K562 (cell line): ENCODE results near the gene C11orf98. TPM values are rescaled to one million over a fixed set of nuclear protein-coding genes. Genes with fewer than 3 reads are reported as not detected.
A peak's percentile ranks its signal among the peaks of the same experiment; 100 is the strongest.

Experiments
- CREBBP ChIP-seq: IDR thresholded peaks from one replicate; pipeline ENCODE4 v1.6.1; 2012; ENCODE audit warnings: low read depth, mild to moderate bottlenecking, control low read depth, inconsistent platforms, low read length
- IFI16 ChIP-seq: fragments of 250-450 bp; sonication (Bioruptor Pico); IDR thresholded peaks from 2 replicates; pipeline ENCODE4 v2.1.2; 2022; ENCODE audit warnings: mild to moderate bottlenecking, inconsistent platforms
- KDM2B ChIP-seq: fragments of 250-450 bp; sonication (Bioruptor Pico); IDR thresholded peaks from 2 replicates; pipeline ENCODE4 v1.8.0; 2021; ENCODE audit warnings: mild to moderate bottlenecking, moderate library complexity
- MAFK ChIP-seq: IDR thresholded peaks from 2 replicates; pipeline ENCODE4 v1.6.1; 2011; ENCODE audit warnings: low read length, improper control_type of control experiment
- PTTG1 ChIP-seq: fragments of 450-650 bp; IDR thresholded peaks from 2 replicates; pipeline ENCODE4 v1.6.1; 2016; ENCODE audit warnings: low read depth, mild to moderate bottlenecking, missing genetic modification characterization, missing compliant biosample characterization
- SMAD3 ChIP-seq: fragments of 450-650 bp; formaldehyde crosslinking; conservative IDR thresholded peaks from 2 replicates; pipeline ENCODE4 v1.4.0; 2020; ENCODE audit warnings: mild to moderate bottlenecking
- SNIP1 ChIP-seq: fragments of 450-650 bp; IDR thresholded peaks from 2 replicates; pipeline ENCODE4 v1.7.1; 2017; ENCODE audit warnings: low read depth, mild to moderate bottlenecking
- SREBF2 ChIP-seq: sonication (generic); formaldehyde crosslinking; IDR thresholded peaks from 2 replicates; pipeline ENCODE4 v1.4.0; 2020; ENCODE audit warnings: mild to moderate bottlenecking, missing genetic modification reagents
- SRSF3 ChIP-seq: fragments of 200-400 bp; formaldehyde crosslinking; IDR thresholded peaks from 2 replicates; pipeline ENCODE4 v1.6.1; 2016; ENCODE audit warnings: mild to moderate bottlenecking, low read length, moderate library complexity; ENCODE audit not compliant: insufficient read depth
- ZFPM2 ChIP-seq: fragments of 250-450 bp; sonication (Bioruptor Pico); IDR thresholded peaks from 2 replicates; pipeline ENCODE4 v1.5.1; 2022; ENCODE audit warnings: mild to moderate bottlenecking
- ZNF133 ChIP-seq: fragments of 250-450 bp; sonication (Bioruptor Pico); IDR thresholded peaks from 2 replicates; pipeline ENCODE4 v1.4.0; 2020; ENCODE audit warnings: mild to moderate bottlenecking
- ZNF274 ChIP-seq: IDR thresholded peaks from 2 replicates; pipeline ENCODE4 v1.6.1; 2011; ENCODE audit warnings: low read depth, mild to moderate bottlenecking, low read length, moderate library complexity, borderline replicate concordance
- ZNF57 ChIP-seq: fragments of 450-650 bp; formaldehyde crosslinking; IDR thresholded peaks from 2 replicates; pipeline ENCODE4 v1.4.0; 2020; ENCODE audit warnings: mild to moderate bottlenecking, moderate library complexity
- ZNF717 ChIP-seq: fragments of 250-450 bp; sonication (Bioruptor Pico); IDR thresholded peaks from 2 replicates; pipeline ENCODE4 v1.5.0; 2021
- polyA plus RNA-seq, 8 experiments: library from polyadenylated mRNA; depleted of rRNA in 4 of 8; stranded (reverse) in 5 of 8; unstranded in 3 of 8; fragments of >200 nt; fragmentation: Nextera tagmentation in 2 of 8; fragmentation: Illumina TruSeq in 1 of 8; extraction: Ambion mirVana in 2 of 8; extraction: Trizol in 1 of 8; gene quantifications; 2 replicates each; pipeline versions ENCODE4 v1.2.1 to v1.2.3, GENCODE V29; 2011 to 2014; ENCODE audit warnings: inconsistent platforms in 1 of 8, missing spikeins in 1 of 8
- total RNA-seq, 7 experiments: library from RNA; depleted of rRNA in 6 of 7; stranded (reverse); fragments of >200 nt in 6 of 7; fragmentation: Illumina TruSeq in 2 of 7; extraction: Trizol in 2 of 7; gene quantifications; 2 replicates each; pipeline versions ENCODE4 v1.2.1 to v1.2.3, GENCODE V29; 2011 to 2021; ENCODE audit warnings: low replicate concordance in 1 of 7
- TF ChIP-seq, protein P1 (sequence below): sonication (generic); formaldehyde crosslinking; IDR thresholded peaks from 2 replicates; pipeline ENCODE4 v1.8.0; 2023; ENCODE audit warnings: missing genetic modification reagents, mild to moderate bottlenecking, borderline replicate concordance
- TF ChIP-seq, protein P2 (sequence below), 2 experiments: fragments of 450-650 bp in 1 of 2; sonication (generic) in 1 of 2; formaldehyde crosslinking in 1 of 2; IDR thresholded peaks in 1 of 2; conservative IDR thresholded peaks in 1 of 2; 2 replicates each; pipeline versions ENCODE4 v1.6.1 to v1.8.1; 2016 to 2023; ENCODE audit warnings: mild to moderate bottlenecking in 2 of 2, moderate library complexity in 2 of 2, inconsistent platforms in 1 of 2, missing genetic modification reagents in 1 of 2
- TF ChIP-seq, protein P3 (sequence below): sonication (generic); formaldehyde crosslinking; IDR thresholded peaks from 2 replicates; pipeline ENCODE4 v1.8.0; 2022; ENCODE audit warnings: mild to moderate bottlenecking, missing genetic modification reagents

Gene C11orf98
- total and polyA plus RNA-seq, 9 of the 15 experiments (the other 6 are each of a cell fraction or from before 2014, with no cell fraction given) = 103 to 352 (median 218) TPM

DNA sequence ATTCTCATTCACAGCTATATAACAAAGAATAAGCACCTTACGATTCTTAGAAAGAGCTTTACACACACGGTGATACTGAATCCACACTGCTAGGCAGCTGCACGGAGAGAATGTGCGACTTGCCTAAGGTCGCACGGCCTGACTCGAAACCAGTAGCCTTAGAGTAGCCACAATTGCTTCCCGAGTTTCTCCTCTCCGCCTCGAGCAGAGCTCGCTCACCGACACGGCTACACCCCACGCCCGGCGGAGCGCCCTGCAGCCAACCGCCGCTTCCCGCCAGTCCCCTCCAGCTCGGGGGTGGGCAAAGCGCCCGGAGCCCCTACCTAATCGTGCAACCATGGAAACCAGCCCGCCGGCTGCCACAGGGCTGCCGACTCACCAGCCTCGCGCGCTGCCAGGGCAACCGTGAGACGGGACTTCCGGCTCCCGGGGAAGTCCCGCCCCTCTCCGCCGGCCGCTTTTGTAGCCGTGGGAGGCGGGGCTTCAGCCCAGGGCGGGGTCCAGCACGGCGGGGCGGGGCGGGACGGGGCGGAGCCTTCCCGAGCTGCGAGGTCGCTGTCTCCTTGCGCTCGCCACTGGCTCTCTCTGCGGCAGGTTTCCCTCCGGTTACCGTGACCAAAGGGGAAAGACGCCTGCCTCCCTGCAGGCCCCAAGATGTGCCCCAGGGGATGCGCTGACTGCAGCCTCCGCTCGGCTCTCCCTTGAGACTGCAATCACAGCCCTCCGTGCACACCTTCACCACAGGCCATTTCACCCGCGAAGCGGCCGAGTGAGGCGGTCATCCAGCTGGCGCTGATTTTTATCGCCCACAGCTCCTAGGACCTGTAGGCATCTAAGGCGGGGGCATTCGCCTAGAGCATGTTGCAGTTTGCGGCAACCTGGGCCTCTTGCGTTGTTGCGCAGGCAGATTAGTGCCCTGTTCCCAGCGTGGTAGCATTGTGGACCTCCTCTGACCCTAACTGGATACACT is 41.2 kb upstream of the C11orf98 start (continued):
- TF ChIP-seq, protein P1, sequence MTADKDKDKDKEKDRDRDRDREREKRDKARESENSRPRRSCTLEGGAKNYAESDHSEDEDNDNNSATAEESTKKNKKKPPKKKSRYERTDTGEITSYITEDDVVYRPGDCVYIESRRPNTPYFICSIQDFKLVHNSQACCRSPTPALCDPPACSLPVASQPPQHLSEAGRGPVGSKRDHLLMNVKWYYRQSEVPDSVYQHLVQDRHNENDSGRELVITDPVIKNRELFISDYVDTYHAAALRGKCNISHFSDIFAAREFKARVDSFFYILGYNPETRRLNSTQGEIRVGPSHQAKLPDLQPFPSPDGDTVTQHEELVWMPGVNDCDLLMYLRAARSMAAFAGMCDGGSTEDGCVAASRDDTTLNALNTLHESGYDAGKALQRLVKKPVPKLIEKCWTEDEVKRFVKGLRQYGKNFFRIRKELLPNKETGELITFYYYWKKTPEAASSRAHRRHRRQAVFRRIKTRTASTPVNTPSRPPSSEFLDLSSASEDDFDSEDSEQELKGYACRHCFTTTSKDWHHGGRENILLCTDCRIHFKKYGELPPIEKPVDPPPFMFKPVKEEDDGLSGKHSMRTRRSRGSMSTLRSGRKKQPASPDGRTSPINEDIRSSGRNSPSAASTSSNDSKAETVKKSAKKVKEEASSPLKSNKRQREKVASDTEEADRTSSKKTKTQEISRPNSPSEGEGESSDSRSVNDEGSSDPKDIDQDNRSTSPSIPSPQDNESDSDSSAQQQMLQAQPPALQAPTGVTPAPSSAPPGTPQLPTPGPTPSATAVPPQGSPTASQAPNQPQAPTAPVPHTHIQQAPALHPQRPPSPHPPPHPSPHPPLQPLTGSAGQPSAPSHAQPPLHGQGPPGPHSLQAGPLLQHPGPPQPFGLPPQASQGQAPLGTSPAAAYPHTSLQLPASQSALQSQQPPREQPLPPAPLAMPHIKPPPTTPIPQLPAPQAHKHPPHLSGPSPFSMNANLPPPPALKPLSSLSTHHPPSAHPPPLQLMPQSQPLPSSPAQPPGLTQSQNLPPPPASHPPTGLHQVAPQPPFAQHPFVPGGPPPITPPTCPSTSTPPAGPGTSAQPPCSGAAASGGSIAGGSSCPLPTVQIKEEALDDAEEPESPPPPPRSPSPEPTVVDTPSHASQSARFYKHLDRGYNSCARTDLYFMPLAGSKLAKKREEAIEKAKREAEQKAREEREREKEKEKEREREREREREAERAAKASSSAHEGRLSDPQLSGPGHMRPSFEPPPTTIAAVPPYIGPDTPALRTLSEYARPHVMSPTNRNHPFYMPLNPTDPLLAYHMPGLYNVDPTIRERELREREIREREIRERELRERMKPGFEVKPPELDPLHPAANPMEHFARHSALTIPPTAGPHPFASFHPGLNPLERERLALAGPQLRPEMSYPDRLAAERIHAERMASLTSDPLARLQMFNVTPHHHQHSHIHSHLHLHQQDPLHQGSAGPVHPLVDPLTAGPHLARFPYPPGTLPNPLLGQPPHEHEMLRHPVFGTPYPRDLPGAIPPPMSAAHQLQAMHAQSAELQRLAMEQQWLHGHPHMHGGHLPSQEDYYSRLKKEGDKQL (CRISPR knock-in tag) = no peak
- TF ChIP-seq IFI16 (CRISPR knock-in tag) (no peak), CREBBP (no peak), KDM2B (CRISPR knock-in tag) (no peak), ZNF133 (CRISPR knock-in tag) (no peak), MAFK (no peak), SMAD3 (CRISPR knock-in tag) (no peak), SREBF2 (no peak), ZFPM2 (CRISPR knock-in tag) (no peak), PTTG1 (tag) (no peak), ZNF57 (CRISPR knock-in tag) (no peak), ZNF717 (CRISPR knock-in tag) (peak; percentile 83; the same call in 1 of the 2 replicates), SRSF3 (no peak), SNIP1 (no peak), ZNF274 (no peak)
- TF ChIP-seq, protein P2, sequence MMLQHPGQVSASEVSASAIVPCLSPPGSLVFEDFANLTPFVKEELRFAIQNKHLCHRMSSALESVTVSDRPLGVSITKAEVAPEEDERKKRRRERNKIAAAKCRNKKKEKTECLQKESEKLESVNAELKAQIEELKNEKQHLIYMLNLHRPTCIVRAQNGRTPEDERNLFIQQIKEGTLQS (IDR thresholded peaks at IDR 0.05) = no peak
- TF ChIP-seq, protein P2 (CRISPR knock-in tag; conservative IDR thresholded peaks at IDR 0.05) = no peak
- TF ChIP-seq, protein P3, sequence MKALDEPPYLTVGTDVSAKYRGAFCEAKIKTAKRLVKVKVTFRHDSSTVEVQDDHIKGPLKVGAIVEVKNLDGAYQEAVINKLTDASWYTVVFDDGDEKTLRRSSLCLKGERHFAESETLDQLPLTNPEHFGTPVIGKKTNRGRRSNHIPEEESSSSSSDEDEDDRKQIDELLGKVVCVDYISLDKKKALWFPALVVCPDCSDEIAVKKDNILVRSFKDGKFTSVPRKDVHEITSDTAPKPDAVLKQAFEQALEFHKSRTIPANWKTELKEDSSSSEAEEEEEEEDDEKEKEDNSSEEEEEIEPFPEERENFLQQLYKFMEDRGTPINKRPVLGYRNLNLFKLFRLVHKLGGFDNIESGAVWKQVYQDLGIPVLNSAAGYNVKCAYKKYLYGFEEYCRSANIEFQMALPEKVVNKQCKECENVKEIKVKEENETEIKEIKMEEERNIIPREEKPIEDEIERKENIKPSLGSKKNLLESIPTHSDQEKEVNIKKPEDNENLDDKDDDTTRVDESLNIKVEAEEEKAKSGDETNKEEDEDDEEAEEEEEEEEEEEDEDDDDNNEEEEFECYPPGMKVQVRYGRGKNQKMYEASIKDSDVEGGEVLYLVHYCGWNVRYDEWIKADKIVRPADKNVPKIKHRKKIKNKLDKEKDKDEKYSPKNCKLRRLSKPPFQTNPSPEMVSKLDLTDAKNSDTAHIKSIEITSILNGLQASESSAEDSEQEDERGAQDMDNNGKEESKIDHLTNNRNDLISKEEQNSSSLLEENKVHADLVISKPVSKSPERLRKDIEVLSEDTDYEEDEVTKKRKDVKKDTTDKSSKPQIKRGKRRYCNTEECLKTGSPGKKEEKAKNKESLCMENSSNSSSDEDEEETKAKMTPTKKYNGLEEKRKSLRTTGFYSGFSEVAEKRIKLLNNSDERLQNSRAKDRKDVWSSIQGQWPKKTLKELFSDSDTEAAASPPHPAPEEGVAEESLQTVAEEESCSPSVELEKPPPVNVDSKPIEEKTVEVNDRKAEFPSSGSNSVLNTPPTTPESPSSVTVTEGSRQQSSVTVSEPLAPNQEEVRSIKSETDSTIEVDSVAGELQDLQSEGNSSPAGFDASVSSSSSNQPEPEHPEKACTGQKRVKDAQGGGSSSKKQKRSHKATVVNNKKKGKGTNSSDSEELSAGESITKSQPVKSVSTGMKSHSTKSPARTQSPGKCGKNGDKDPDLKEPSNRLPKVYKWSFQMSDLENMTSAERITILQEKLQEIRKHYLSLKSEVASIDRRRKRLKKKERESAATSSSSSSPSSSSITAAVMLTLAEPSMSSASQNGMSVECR = peak; percentile 37
